ENCODE measurements around the gene NUMA1.

The NUMA1 gene

GRCh38 chr11:72078477-72078876, 1.9 kb downstream of the NUMA1 start:
- Histone ChIP-seq H3K27me3 (ENCODE audit: control insufficient read depth, insufficient read depth, low read length) (no peaks in the 10 kb centered on the region), H3K4me3 (ENCODE audit: low read depth, low read length) (peak overlapping the region; percentile 98), H3K36me3 (ENCODE audit: control insufficient read depth, insufficient read depth, low read length) (peaks cover 2% of the 10 kb centered on the region; the same call in 1 of the 2 replicates), H3K27ac (ENCODE audit: low read depth, low read length) (no peak overlapping the region), H3K9me3 (ENCODE audit: control insufficient read depth, insufficient read depth, low read depth, low read length) (no peaks in the 10 kb centered on the region), H3K4me1 (ENCODE audit: control insufficient read depth, insufficient read depth, low read length) (peaks cover 12% of the 10 kb centered on the region), H3K9ac (ENCODE audit: low read length) (no peak overlapping the region)

GRCh38 chr11:72075756-72076155, 4.6 kb downstream of the NUMA1 start:
- no peak overlapping the region for H3K9ac ChIP-seq (ENCODE audit: low read length)
- H3K27ac ChIP-seq (ENCODE audit: low read depth, low read length) = no peak overlapping the region
- H3K4me1 ChIP-seq (ENCODE audit: control insufficient read depth, insufficient read depth, low read length) = peaks cover 11% of the 10 kb centered on the region
- no peak overlapping the region for H3K4me3 ChIP-seq (ENCODE audit: low read depth, low read length)
- no peaks in the 10 kb centered on the region for H3K27me3 ChIP-seq (ENCODE audit: control insufficient read depth, insufficient read depth, low read length)
- H3K36me3 ChIP-seq (ENCODE audit: control insufficient read depth, insufficient read depth, low read length) = peaks cover 3% of the 10 kb centered on the region; the same call in 1 of the 2 replicates
- no peaks in the 10 kb centered on the region for H3K9me3 ChIP-seq (ENCODE audit: control insufficient read depth, insufficient read depth, low read depth, low read length)

- Histone ChIP-seq H3K4me1 (ENCODE audit: control insufficient read depth, insufficient read depth, low read length) (peaks cover 16% of the 10 kb centered on the region), H3K4me3 (ENCODE audit: low read depth, low read length) (no peak overlapping the region), H3K9ac (ENCODE audit: low read length) (no peak overlapping the region), H3K9me3 (ENCODE audit: control insufficient read depth, insufficient read depth, low read depth, low read length) (no peaks in the 10 kb centered on the region), H3K27ac (ENCODE audit: low read depth, low read length) (no peak overlapping the region), H3K27me3 (ENCODE audit: control insufficient read depth, insufficient read depth, low read length) (no peaks in the 10 kb centered on the region), H3K36me3 (ENCODE audit: control insufficient read depth, insufficient read depth, low read length) (peaks cover 3% of the 10 kb centered on the region; the same call in 1 of the 2 replicates)
These were observed 5.2 kb downstream of the NUMA1 start for GRCh38 chr11:72075109-72075508.

- Histone ChIP-seq H3K9me3 (ENCODE audit: control insufficient read depth, insufficient read depth, low read depth, low read length) (no peaks in the 10 kb centered on the region), H3K4me3 (ENCODE audit: low read depth, low read length) (no peak overlapping the region), H3K27me3 (ENCODE audit: control insufficient read depth, insufficient read depth, low read length) (no peaks in the 10 kb centered on the region), H3K9ac (ENCODE audit: low read length) (no peak overlapping the region), H3K27ac (ENCODE audit: low read depth, low read length) (no peak overlapping the region), H3K4me1 (ENCODE audit: control insufficient read depth, insufficient read depth, low read length) (peaks cover 23% of the 10 kb centered on the region), H3K36me3 (ENCODE audit: control insufficient read depth, insufficient read depth, low read length) (peaks cover 11% of the 10 kb centered on the region)
These were observed 8.0 kb downstream of the NUMA1 start for GRCh38 chr11:72072348-72072747.

- Histone ChIP-seq H3K9me3 (ENCODE audit: control insufficient read depth, insufficient read depth, low read depth, low read length) (no peaks in the 10 kb centered on the region), H3K27ac (ENCODE audit: low read depth, low read length) (0 out of 2 replicates have a peak overlapping the region, but pooled peaks have one; percentile 36), H3K27me3 (ENCODE audit: control insufficient read depth, insufficient read depth, low read length) (no peaks in the 10 kb centered on the region), H3K36me3 (ENCODE audit: control insufficient read depth, insufficient read depth, low read length) (peaks cover 18% of the 10 kb centered on the region), H3K9ac (ENCODE audit: low read length) (no peak overlapping the region), H3K4me3 (ENCODE audit: low read depth, low read length) (no peak overlapping the region), H3K4me1 (ENCODE audit: control insufficient read depth, insufficient read depth, low read length) (peaks cover 23% of the 10 kb centered on the region)
These were observed 9.9 kb downstream of the NUMA1 start for GRCh38 chr11:72070491-72070890.

GRCh38 chr11:72069787-72070251, 10.5 kb downstream of the NUMA1 start:
- peak overlapping the region; percentile 36; the same call in 1 of the 2 replicates for H3K27ac ChIP-seq (ENCODE audit: low read depth, low read length)
- no peaks in the 10 kb centered on the region for H3K27me3 ChIP-seq (ENCODE audit: control insufficient read depth, insufficient read depth, low read length)
- peaks cover 20% of the 10 kb centered on the region for H3K36me3 ChIP-seq (ENCODE audit: control insufficient read depth, insufficient read depth, low read length)
- peaks cover 23% of the 10 kb centered on the region for H3K4me1 ChIP-seq (ENCODE audit: control insufficient read depth, insufficient read depth, low read length)
- no peak overlapping the region for H3K4me3 ChIP-seq (ENCODE audit: low read depth, low read length)
- H3K9me3 ChIP-seq (ENCODE audit: control insufficient read depth, insufficient read depth, low read depth, low read length) = no peaks in the 10 kb centered on the region
- H3K9ac ChIP-seq (ENCODE audit: low read length) = peak overlapping the region; percentile 28

GRCh38 chr11:72069200-72069599, 11.1 kb downstream of the NUMA1 start:
- H3K36me3 ChIP-seq (ENCODE audit: control insufficient read depth, insufficient read depth, low read length) = peaks cover 21% of the 10 kb centered on the region
- no peak overlapping the region; the same call in 1 of the 2 replicates for H3K27ac ChIP-seq (ENCODE audit: low read depth, low read length)
- no peak overlapping the region for H3K9ac ChIP-seq (ENCODE audit: low read length)
- H3K27me3 ChIP-seq (ENCODE audit: control insufficient read depth, insufficient read depth, low read length) = no peaks in the 10 kb centered on the region
- peaks cover 23% of the 10 kb centered on the region for H3K4me1 ChIP-seq (ENCODE audit: control insufficient read depth, insufficient read depth, low read length)
- no peaks in the 10 kb centered on the region for H3K9me3 ChIP-seq (ENCODE audit: control insufficient read depth, insufficient read depth, low read depth, low read length)
- H3K4me3 ChIP-seq (ENCODE audit: low read depth, low read length) = no peak overlapping the region

GRCh38 chr11:72067676-72068075, 12.7 kb downstream of the NUMA1 start:
- no peak overlapping the region for H3K27ac ChIP-seq (ENCODE audit: low read depth, low read length)
- H3K36me3 ChIP-seq (ENCODE audit: control insufficient read depth, insufficient read depth, low read length) = peaks cover 24% of the 10 kb centered on the region
- H3K9ac ChIP-seq (ENCODE audit: low read length) = no peak overlapping the region
- H3K4me3 ChIP-seq (ENCODE audit: low read depth, low read length) = no peak overlapping the region
- no peaks in the 10 kb centered on the region for H3K27me3 ChIP-seq (ENCODE audit: control insufficient read depth, insufficient read depth, low read length)
- peaks cover 23% of the 10 kb centered on the region for H3K4me1 ChIP-seq (ENCODE audit: control insufficient read depth, insufficient read depth, low read length)
- no peaks in the 10 kb centered on the region for H3K9me3 ChIP-seq (ENCODE audit: control insufficient read depth, insufficient read depth, low read depth, low read length)

- peaks cover 20% of the 10 kb centered on the region for H3K4me1 ChIP-seq (ENCODE audit: control insufficient read depth, insufficient read depth, low read length)
- H3K4me3 ChIP-seq (ENCODE audit: low read depth, low read length) = no peak overlapping the region
- H3K27me3 ChIP-seq (ENCODE audit: control insufficient read depth, insufficient read depth, low read length) = no peaks in the 10 kb centered on the region
- no peak overlapping the region for H3K27ac ChIP-seq (ENCODE audit: low read depth, low read length)
- no peak overlapping the region for H3K9ac ChIP-seq (ENCODE audit: low read length)
- peaks cover 24% of the 10 kb centered on the region for H3K36me3 ChIP-seq (ENCODE audit: control insufficient read depth, insufficient read depth, low read length)
- no peaks in the 10 kb centered on the region for H3K9me3 ChIP-seq (ENCODE audit: control insufficient read depth, insufficient read depth, low read depth, low read length)
These were observed 13.1 kb downstream of the NUMA1 start for GRCh38 chr11:72067266-72067665.

GRCh38 chr11:72066855-72067254, 13.5 kb downstream of the NUMA1 start:
- Histone ChIP-seq H3K27me3 (ENCODE audit: control insufficient read depth, insufficient read depth, low read length) (no peaks in the 10 kb centered on the region), H3K9me3 (ENCODE audit: control insufficient read depth, insufficient read depth, low read depth, low read length) (no peaks in the 10 kb centered on the region), H3K4me1 (ENCODE audit: control insufficient read depth, insufficient read depth, low read length) (peaks cover 16% of the 10 kb centered on the region), H3K36me3 (ENCODE audit: control insufficient read depth, insufficient read depth, low read length) (peaks cover 26% of the 10 kb centered on the region), H3K4me3 (ENCODE audit: low read depth, low read length) (no peak overlapping the region), H3K9ac (ENCODE audit: low read length) (no peak overlapping the region), H3K27ac (ENCODE audit: low read depth, low read length) (no peak overlapping the region)

- Histone ChIP-seq H3K27ac (ENCODE audit: low read depth, low read length) (no peak overlapping the region), H3K36me3 (ENCODE audit: control insufficient read depth, insufficient read depth, low read length) (peaks cover 22% of the 10 kb centered on the region), H3K4me1 (ENCODE audit: control insufficient read depth, insufficient read depth, low read length) (no peaks in the 10 kb centered on the region), H3K9ac (ENCODE audit: low read length) (no peak overlapping the region), H3K27me3 (ENCODE audit: control insufficient read depth, insufficient read depth, low read length) (no peaks in the 10 kb centered on the region), H3K9me3 (ENCODE audit: control insufficient read depth, insufficient read depth, low read depth, low read length) (no peaks in the 10 kb centered on the region), H3K4me3 (ENCODE audit: low read depth, low read length) (no peak overlapping the region)
These were observed 18.5 kb downstream of the NUMA1 start for GRCh38 chr11:72061739-72062396.
